ENCODE results near the gene GLI1.
"Not testable (repeated sequence)": the region's sequence is repeated elsewhere in the genome, so short reads cannot be mapped to it uniquely, and the experiment has no call there.

Gene GLI1

GRCh38 chr12:57489157-57489641, 29.6 kb downstream of the GLI1 start:
- Mint-ChIP-seq H3K9me3 (no peaks in the 10 kb centered on the region), H3K4me3 (peak overlapping the region; percentile 99), H3K27me3 (no peaks in the 10 kb centered on the region), H3K36me3 (peaks cover 27% of the 10 kb centered on the region), H3K4me1 (peaks cover 38% of the 10 kb centered on the region), H3K27ac (peak overlapping the region; percentile 96)

GRCh38 chr12:57490126-57490525, 30.5 kb downstream of the GLI1 start:
- Mint-ChIP-seq H3K4me1 (peaks cover 38% of the 10 kb centered on the region), H3K27ac (no peak overlapping the region), H3K4me3 (peak overlapping the region; percentile 99), H3K36me3 (peaks cover 27% of the 10 kb centered on the region), H3K9me3 (no peaks in the 10 kb centered on the region), H3K27me3 (no peaks in the 10 kb centered on the region)

- peak overlapping the region; percentile 85 for H3K4me3 Mint-ChIP-seq
- peaks cover 38% of the 10 kb centered on the region for H3K4me1 Mint-ChIP-seq
- H3K36me3 Mint-ChIP-seq = peaks cover 29% of the 10 kb centered on the region
- H3K27ac Mint-ChIP-seq = peak overlapping the region; percentile 91
- no peaks in the 10 kb centered on the region for H3K27me3 Mint-ChIP-seq
- no peaks in the 10 kb centered on the region for H3K9me3 Mint-ChIP-seq
These were observed 32.1 kb downstream of the GLI1 start for GRCh38 chr12:57491393-57492280.

GRCh38 chr12:57495051-57495701, 35.6 kb downstream of the GLI1 start:
- Mint-ChIP-seq H3K4me1 (peaks cover 26% of the 10 kb centered on the region), H3K27ac (peak overlapping the region; percentile 46), H3K36me3 (peaks cover 22% of the 10 kb centered on the region)
- H3K4me3 Mint-ChIP-seq, H3K9me3 Mint-ChIP-seq, H3K27me3 Mint-ChIP-seq: not testable (repeated sequence)

GRCh38 chr12:57496822-57497221, 37.2 kb downstream of the GLI1 start:
- Mint-ChIP-seq H3K4me3 (no peak overlapping the region), H3K36me3 (peaks cover 25% of the 10 kb centered on the region), H3K9me3 (no peaks in the 10 kb centered on the region), H3K27ac (no peak overlapping the region), H3K4me1 (peaks cover 24% of the 10 kb centered on the region), H3K27me3 (no peaks in the 10 kb centered on the region)

- no peaks in the 10 kb centered on the region for H3K27me3 Mint-ChIP-seq
- H3K4me3 Mint-ChIP-seq = no peak overlapping the region
- H3K36me3 Mint-ChIP-seq = peaks cover 29% of the 10 kb centered on the region
- H3K4me1 Mint-ChIP-seq = peaks cover 24% of the 10 kb centered on the region
- peak overlapping the region; percentile 41 for H3K27ac Mint-ChIP-seq
- H3K9me3 Mint-ChIP-seq = no peaks in the 10 kb centered on the region
These were observed 37.9 kb downstream of the GLI1 start for GRCh38 chr12:57497223-57498131.

- H3K27ac Mint-ChIP-seq = no peak overlapping the region
- H3K4me1 Mint-ChIP-seq = peaks cover 19% of the 10 kb centered on the region
- H3K9me3 Mint-ChIP-seq = no peaks in the 10 kb centered on the region
- H3K36me3 Mint-ChIP-seq = peaks cover 26% of the 10 kb centered on the region
- H3K4me3 Mint-ChIP-seq = no peak overlapping the region
- H3K27me3 Mint-ChIP-seq = no peaks in the 10 kb centered on the region
These were observed 38.5 kb downstream of the GLI1 start for GRCh38 chr12:57498132-57498502.

- no peak overlapping the region for H3K27ac Mint-ChIP-seq
- H3K36me3 Mint-ChIP-seq = peaks cover 26% of the 10 kb centered on the region
- H3K27me3 Mint-ChIP-seq = no peaks in the 10 kb centered on the region
- H3K9me3 Mint-ChIP-seq = no peaks in the 10 kb centered on the region
- peaks cover 19% of the 10 kb centered on the region for H3K4me1 Mint-ChIP-seq
- H3K4me3 Mint-ChIP-seq = no peak overlapping the region
These were observed 39.0 kb downstream of the GLI1 start for GRCh38 chr12:57498571-57498970.

GRCh38 chr12:57500213-57500612, 40.6 kb downstream of the GLI1 start:
- Mint-ChIP-seq H3K27ac (peak overlapping the region; percentile 79), H3K27me3 (no peaks in the 10 kb centered on the region)

GRCh38 chr12:57502311-57502969, 42.9 kb downstream of the GLI1 start:
- H3K4me3 Mint-ChIP-seq, H3K9me3 Mint-ChIP-seq, H3K27me3 Mint-ChIP-seq: not testable (repeated sequence)
- peaks cover 21% of the 10 kb centered on the region for H3K36me3 Mint-ChIP-seq
- peaks cover 12% of the 10 kb centered on the region for H3K4me1 Mint-ChIP-seq
- H3K27ac Mint-ChIP-seq = peak overlapping the region; percentile 25

More at GRCh38 chr12:57500213-57500612, 40.6 kb downstream of the GLI1 start:
- H3K9me3 Mint-ChIP-seq = no peaks in the 10 kb centered on the region
- peaks cover 27% of the 10 kb centered on the region for H3K36me3 Mint-ChIP-seq
- H3K4me1 Mint-ChIP-seq = peaks cover 19% of the 10 kb centered on the region
- no peak overlapping the region for H3K4me3 Mint-ChIP-seq

- H3K9me3 Mint-ChIP-seq, H3K4me3 Mint-ChIP-seq, H3K27me3 Mint-ChIP-seq, H3K27ac Mint-ChIP-seq, H3K4me1 Mint-ChIP-seq: not testable (repeated sequence)
- H3K36me3 Mint-ChIP-seq = peaks cover 12% of the 10 kb centered on the region
These were observed 47.0 kb downstream of the GLI1 start for GRCh38 chr12:57506541-57506940.

GRCh38 chr12:57507796-57508195, 48.2 kb downstream of the GLI1 start:
- not testable (repeated sequence) for H3K4me1 Mint-ChIP-seq, H3K27me3 Mint-ChIP-seq, H3K4me3 Mint-ChIP-seq, H3K27ac Mint-ChIP-seq, H3K9me3 Mint-ChIP-seq
- H3K36me3 Mint-ChIP-seq = peaks cover 14% of the 10 kb centered on the region

- Mint-ChIP-seq H3K4me1 (peaks cover 8% of the 10 kb centered on the region), H3K27me3 (no peaks in the 10 kb centered on the region), H3K27ac (no peak overlapping the region), H3K9me3 (no peaks in the 10 kb centered on the region), H3K4me3 (no peak overlapping the region), H3K36me3 (peaks cover 17% of the 10 kb centered on the region)
These were observed 51.6 kb downstream of the GLI1 start for GRCh38 chr12:57511161-57511560.

GRCh38 chr12:57511588-57512325, 52.2 kb downstream of the GLI1 start:
- Mint-ChIP-seq H3K4me1 (peaks cover 9% of the 10 kb centered on the region), H3K27me3 (no peaks in the 10 kb centered on the region), H3K27ac (peak overlapping the region; percentile 68), H3K4me3 (no peak overlapping the region), H3K36me3 (peaks cover 17% of the 10 kb centered on the region), H3K9me3 (no peaks in the 10 kb centered on the region)

Measured in activated naive CD4-positive, alpha-beta T cell treated with anti-CD3 and anti-CD28 coated beads, Interleukin-2, amount 50 U/mL, for 24 hours (primary cell).